Endodermal cell (in vitro differentiated cells): ENCODE data around the gene RALGPS2. TPM values are rescaled to one million over a fixed set of nuclear protein-coding genes. Genes with fewer than 3 reads are reported as not detected.

ENCODE experiments used
- DNase-seq: peaks from one replicate; pipeline ENCODE4 v3.0.0-alpha.2; 2017
- H3K27ac ChIP-seq: 2 replicates; pipeline ENCODE4 v1.5.1; 2013; ENCODE audit warnings: mild to moderate bottlenecking, low read depth, low read length, moderate library complexity
- H3K27me3 ChIP-seq: 2 replicates; pipeline ENCODE4 v1.6.1; 2013; ENCODE audit warnings: mild to moderate bottlenecking, low read length, moderate library complexity; ENCODE audit not compliant: insufficient read depth, control insufficient read depth, poor library complexity, severe bottlenecking
- H3K36me3 ChIP-seq: 2 replicates; pipeline ENCODE4 v1.7.0; 2013; ENCODE audit warnings: mild to moderate bottlenecking, low read length, moderate library complexity; ENCODE audit not compliant: control insufficient read depth, insufficient read depth
- H3K4me1 ChIP-seq: one replicate; pipeline ENCODE4 v1.7.0; 2013; ENCODE audit warnings: low read length; ENCODE audit not compliant: control insufficient read depth, insufficient read depth
- H3K4me3 ChIP-seq: 2 replicates; pipeline ENCODE4 v1.5.1; 2013; ENCODE audit warnings: mild to moderate bottlenecking, low read length, moderate library complexity
- H3K9ac ChIP-seq: 2 replicates; pipeline ENCODE4 v1.6.1; 2013; ENCODE audit warnings: mild to moderate bottlenecking, low read length, moderate library complexity; ENCODE audit not compliant: poor library complexity, severe bottlenecking; ENCODE audit errors: extremely low read depth
- H3K9me3 ChIP-seq: 2 replicates; pipeline ENCODE4 v1.6.1; 2013; ENCODE audit warnings: mild to moderate bottlenecking, low read length, moderate library complexity; ENCODE audit not compliant: control insufficient read depth
- H3K27ac Mint-ChIP-seq: 2 replicates; pipeline ENCODE4 v1.8.0; 2020; ENCODE audit warnings: mixed read lengths
- H3K27me3 Mint-ChIP-seq: 2 replicates; pipeline ENCODE4 v1.8.0; 2021; ENCODE audit warnings: mild to moderate bottlenecking, mixed read lengths; ENCODE audit not compliant: insufficient read depth
- H3K36me3 Mint-ChIP-seq: 2 replicates; pipeline ENCODE4 v1.8.0; 2020; ENCODE audit warnings: low read depth, mixed read lengths
- H3K4me1 Mint-ChIP-seq: 2 replicates; pipeline ENCODE4 v1.8.0; 2020; ENCODE audit warnings: mixed read lengths
- H3K4me3 Mint-ChIP-seq: 2 replicates; pipeline ENCODE4 v1.8.0; 2020; ENCODE audit warnings: mild to moderate bottlenecking, moderate library complexity, mixed read lengths
- H3K9me3 Mint-ChIP-seq: 2 replicates; pipeline ENCODE4 v1.8.0; 2020; ENCODE audit warnings: mild to moderate bottlenecking, mixed read lengths
- WGBS, 2 experiments: methylation state at CpG; one replicate each; pipeline versions ENCODE4 v1.1.5 to v1.1.7; 2013; ENCODE audit warnings: missing lambda C conversion rate in 2 of 2, mixed read lengths in 1 of 2; ENCODE audit not compliant: insufficient coverage in 1 of 2, insufficient read length in 1 of 2; 5-methylcytosine and 5-hydroxymethylcytosine counted together
- total RNA-seq, 2 donors: library from RNA; stranded (reverse); fragmentation: NEBNext Ultra II Directional in 1 of 2; extraction: Animal tissue kit (Norgen Biotek cat#: 25700) in 1 of 2; gene quantifications; 2 replicates in 1 of 2; 3 replicates in 1 of 2; pipeline ENCODE4 v1.2.1, GENCODE V29; 2021
- TF ChIP-seq, protein P1 (sequence below): fragments of 200-600 bp; sonication (generic); conservative IDR thresholded peaks from 2 replicates; pipeline ENCODE4 v1.5.0; 2021; ENCODE audit warnings: antibody characterized with exemption, mild to moderate bottlenecking

Gene RALGPS2
- total RNA-seq, 2 donors from 2014 or later, result 56.6 to 73.1 TPM

DNA sequence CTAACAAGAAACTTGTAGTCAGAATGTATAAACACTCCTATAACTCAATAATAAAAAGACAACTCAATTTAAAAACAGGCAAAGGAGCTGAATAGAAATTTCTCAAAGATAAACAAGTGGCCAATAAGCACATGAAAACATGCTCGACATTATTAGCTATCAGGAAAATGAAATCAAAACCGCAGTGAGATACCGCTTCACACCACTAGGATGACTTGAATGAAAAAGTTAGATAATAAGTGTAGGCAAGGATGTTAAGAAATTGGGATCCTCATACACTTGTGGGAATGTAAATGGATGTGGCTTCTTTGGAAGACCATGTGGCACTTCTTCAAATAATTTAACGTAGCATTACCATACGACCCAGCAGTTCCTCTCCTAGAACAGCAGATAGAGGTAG is 8.9 kb downstream of the RALGPS2 start:
- Histone ChIP-seq H3K9me3 (peaks cover 28% of the 10 kb centered on the region), H3K27ac (no peak overlapping the region), H3K36me3 (peaks cover 50% of the 10 kb centered on the region), H3K9ac (no peak overlapping the region), H3K4me3 (no peak overlapping the region), H3K4me1 (no peaks in the 10 kb centered on the region), H3K27me3 (no peaks in the 10 kb centered on the region)
- 97% methylated on average over 5 of the region's 5 CpGs for WGBS, 2 experiments
- Mint-ChIP-seq H3K4me1 (no peaks in the 10 kb centered on the region), H3K4me3 (no peak overlapping the region), H3K27ac (no peak overlapping the region), H3K36me3 (peaks cover 61% of the 10 kb centered on the region), H3K9me3 (peaks cover 13% of the 10 kb centered on the region), H3K27me3 (no peaks in the 10 kb centered on the region)
- TF ChIP-seq, protein P1, sequence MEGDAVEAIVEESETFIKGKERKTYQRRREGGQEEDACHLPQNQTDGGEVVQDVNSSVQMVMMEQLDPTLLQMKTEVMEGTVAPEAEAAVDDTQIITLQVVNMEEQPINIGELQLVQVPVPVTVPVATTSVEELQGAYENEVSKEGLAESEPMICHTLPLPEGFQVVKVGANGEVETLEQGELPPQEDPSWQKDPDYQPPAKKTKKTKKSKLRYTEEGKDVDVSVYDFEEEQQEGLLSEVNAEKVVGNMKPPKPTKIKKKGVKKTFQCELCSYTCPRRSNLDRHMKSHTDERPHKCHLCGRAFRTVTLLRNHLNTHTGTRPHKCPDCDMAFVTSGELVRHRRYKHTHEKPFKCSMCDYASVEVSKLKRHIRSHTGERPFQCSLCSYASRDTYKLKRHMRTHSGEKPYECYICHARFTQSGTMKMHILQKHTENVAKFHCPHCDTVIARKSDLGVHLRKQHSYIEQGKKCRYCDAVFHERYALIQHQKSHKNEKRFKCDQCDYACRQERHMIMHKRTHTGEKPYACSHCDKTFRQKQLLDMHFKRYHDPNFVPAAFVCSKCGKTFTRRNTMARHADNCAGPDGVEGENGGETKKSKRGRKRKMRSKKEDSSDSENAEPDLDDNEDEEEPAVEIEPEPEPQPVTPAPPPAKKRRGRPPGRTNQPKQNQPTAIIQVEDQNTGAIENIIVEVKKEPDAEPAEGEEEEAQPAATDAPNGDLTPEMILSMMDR, result peak; percentile 70
- no peak for DNase-seq

DNA sequence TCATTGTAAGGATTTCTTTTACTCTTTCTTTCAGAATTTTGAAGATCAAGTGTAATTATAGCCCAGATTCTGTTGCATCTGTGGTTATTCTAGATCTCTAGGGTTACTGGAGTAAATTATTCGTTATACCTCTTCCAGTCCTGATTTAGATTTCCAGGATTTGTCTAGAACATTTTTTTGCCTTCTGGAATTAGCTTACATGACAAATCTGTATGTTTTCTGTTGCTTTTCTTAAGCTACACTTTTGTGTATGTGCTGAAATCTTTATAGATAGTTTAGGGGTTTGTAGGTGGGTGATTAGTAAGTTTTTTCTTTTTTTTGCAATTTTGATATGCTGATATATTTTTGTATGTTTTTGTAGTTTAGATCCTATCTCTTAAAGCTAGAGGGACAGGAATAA is 13.7 kb downstream of the RALGPS2 start:
- no peak overlapping the region for H3K4me3 Mint-ChIP-seq
- TF ChIP-seq, protein P1, result no peak
- H3K27me3 ChIP-seq, result no peaks in the 10 kb centered on the region
- no peaks in the 10 kb centered on the region for H3K4me1 Mint-ChIP-seq
- H3K27ac ChIP-seq, result no peak overlapping the region
- no peaks in the 10 kb centered on the region for H3K4me1 ChIP-seq
- 83 to 100% methylated on average over 1 of the region's 1 CpG for WGBS, 2 experiments
- H3K36me3 Mint-ChIP-seq, result peaks cover 73% of the 10 kb centered on the region
- peaks cover 9% of the 10 kb centered on the region for H3K9me3 ChIP-seq
- H3K9ac ChIP-seq, result no peak overlapping the region
- no peak overlapping the region for H3K27ac Mint-ChIP-seq
- H3K4me3 ChIP-seq, result no peak overlapping the region
- no peaks in the 10 kb centered on the region for H3K27me3 Mint-ChIP-seq
- peaks cover 78% of the 10 kb centered on the region for H3K36me3 ChIP-seq
- no peak for DNase-seq
- peaks cover 4% of the 10 kb centered on the region for H3K9me3 Mint-ChIP-seq

DNA sequence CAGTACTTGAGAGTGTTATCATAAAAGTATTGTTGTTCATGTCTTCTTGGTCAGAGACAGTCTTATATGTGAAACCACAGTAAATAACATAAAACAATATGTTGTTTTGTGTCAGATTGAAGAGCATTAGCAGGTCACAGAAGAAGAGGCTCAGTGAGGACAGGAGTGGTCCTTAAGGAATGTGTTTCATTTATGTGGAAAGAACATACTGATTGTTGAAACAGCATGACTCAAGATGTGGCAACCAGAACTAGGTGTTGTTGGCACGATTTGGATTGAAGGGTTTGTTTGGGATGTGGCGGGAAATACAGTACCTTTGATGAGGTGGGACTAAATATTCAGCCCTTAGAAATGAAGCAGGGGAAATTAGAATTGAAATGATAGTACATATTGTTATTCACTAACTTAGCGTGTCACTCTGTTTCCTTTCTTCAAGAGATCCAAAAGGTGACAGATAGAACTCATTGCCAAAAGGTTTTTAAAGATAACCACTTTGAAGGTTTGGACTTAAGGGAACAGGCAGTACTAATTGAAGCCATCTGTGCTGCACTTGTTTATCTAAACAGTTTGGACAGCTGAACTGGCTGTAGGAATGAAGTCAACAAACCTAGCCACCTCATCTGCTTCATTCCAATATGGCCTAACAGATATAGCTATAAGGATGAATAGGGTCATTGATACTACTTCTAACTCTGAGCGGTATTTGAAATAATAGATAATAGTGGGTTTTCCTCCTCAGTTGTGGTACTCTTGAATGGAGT is 14.4 kb downstream of the RALGPS2 start:
- H3K4me1 Mint-ChIP-seq, result no peaks in the 10 kb centered on the region
- TF ChIP-seq, protein P1, result no peak
- Histone ChIP-seq H3K9me3 (peaks cover 12% of the 10 kb centered on the region), H3K9ac (no peak overlapping the region), H3K27ac (no peak overlapping the region), H3K4me1 (no peaks in the 10 kb centered on the region), H3K27me3 (no peaks in the 10 kb centered on the region), H3K4me3 (no peak overlapping the region), H3K36me3 (peaks cover 78% of the 10 kb centered on the region)
- H3K9me3 Mint-ChIP-seq, result peaks cover 4% of the 10 kb centered on the region
- 84 to 100% methylated on average over 1 to 4 of the region's 4 CpGs for WGBS, 2 experiments
- peak overlapping the region; percentile 6 for H3K27ac Mint-ChIP-seq
- H3K4me3 Mint-ChIP-seq, result no peak overlapping the region
- no peak for DNase-seq
- no peaks in the 10 kb centered on the region for H3K27me3 Mint-ChIP-seq
- H3K36me3 Mint-ChIP-seq, result peaks cover 73% of the 10 kb centered on the region
